HepG2 (cell line): Measurements from ENCODE around the gene PDGFRA. TPM values are rescaled to one million over a fixed set of nuclear protein-coding genes. Genes with fewer than 3 reads are reported as not detected.

Source experiments
- ATF6 ChIP-seq: sonication (generic); formaldehyde crosslinking; conservative IDR thresholded peaks from 2 replicates; pipeline ENCODE4 v1.4.0; 2020; ENCODE audit warnings: missing genetic modification reagents
- KDM3A ChIP-seq: IDR thresholded peaks from 2 replicates; pipeline ENCODE4 v1.6.1; 2018; ENCODE audit warnings: low read depth, missing compliant biosample characterization
- MEIS2 ChIP-seq: sonication (generic); formaldehyde crosslinking; IDR thresholded peaks from 2 replicates; pipeline ENCODE4 v1.9.0; 2021; ENCODE audit warnings: mild to moderate bottlenecking, missing genetic modification reagents
- NRL ChIP-seq: sonication (generic); formaldehyde crosslinking; IDR thresholded peaks from 2 replicates; pipeline ENCODE4 v1.5.0; 2020; ENCODE audit warnings: missing genetic modification reagents, mild to moderate bottlenecking, moderate library complexity, borderline replicate concordance
- REST ChIP-seq, 2 experiments: IDR thresholded peaks; 2 replicates each; pipeline ENCODE4 v1.6.1; 2011 to 2012; ENCODE audit warnings: low read length in 2 of 2, borderline replicate concordance in 1 of 2, low read depth in 1 of 2, mild to moderate bottlenecking in 1 of 2, moderate library complexity in 1 of 2
- SMARCE1 ChIP-seq: fragments of 450-650 bp; IDR thresholded peaks from 2 replicates; pipeline ENCODE4 v1.6.1; 2017; ENCODE audit warnings: borderline replicate concordance
- ZNF136 ChIP-seq: sonication (generic); formaldehyde crosslinking; IDR thresholded peaks from 2 replicates; pipeline ENCODE4 v1.8.1; 2022; ENCODE audit warnings: low read depth, mild to moderate bottlenecking, moderate library complexity, missing genetic modification reagents
- ZNF18 ChIP-seq: sonication (generic); formaldehyde crosslinking; IDR thresholded peaks from 2 replicates; pipeline ENCODE4 v1.8.0; 2022; ENCODE audit warnings: mild to moderate bottlenecking, missing genetic modification reagents; ENCODE audit not compliant: insufficient replicate concordance
- ZNF280B ChIP-seq: sonication (generic); formaldehyde crosslinking; IDR thresholded peaks from 2 replicates; pipeline ENCODE4 v1.5.0; 2020; ENCODE audit warnings: missing genetic modification reagents, mild to moderate bottlenecking, borderline replicate concordance
- ZNF646 ChIP-seq: sonication (generic); formaldehyde crosslinking; IDR thresholded peaks from 2 replicates; pipeline ENCODE4 v1.9.0; 2021; ENCODE audit warnings: mild to moderate bottlenecking, missing genetic modification reagents
- ZNF720 ChIP-seq: sonication (generic); formaldehyde crosslinking; IDR thresholded peaks from 2 replicates; pipeline ENCODE4 v1.4.0; 2020; ENCODE audit warnings: missing genetic modification reagents
- polyA plus RNA-seq, 8 experiments: library from polyadenylated mRNA; depleted of rRNA in 3 of 8; stranded (reverse) in 7 of 8; unstranded in 1 of 8; fragments of >200 nt; fragmentation: Illumina TruSeq in 4 of 8; extraction: Trizol in 4 of 8; gene quantifications; 2 replicates each; pipeline versions ENCODE4 v1.2.1 to v1.2.3, GENCODE V29; 2011 to 2016; ENCODE audit warnings: low read depth in 4 of 8, missing spikeins in 1 of 8, mixed read lengths in 1 of 8; ENCODE audit not compliant: insufficient read depth in 1 of 8
- total RNA-seq, 5 experiments: library from RNA; depleted of rRNA; stranded (reverse); fragments of >200 nt; fragmentation: Illumina TruSeq; extraction: Trizol; gene quantifications; 2 replicates each; pipeline ENCODE4 v1.2.3, GENCODE V29; 2016; ENCODE audit warnings: low read depth in 1 of 5

Gene PDGFRA
- total and polyA plus RNA-seq, 2 of the 13 experiments (the other 11 are each of a cell fraction or from before 2014, with no cell fraction given) = 0.04 TPM; not detected in 1

GRCh38 chr4:54255881-54256280 lies 26.8 kb downstream of the PDGFRA start (continued):
- TF ChIP-seq ZNF280B (CRISPR knock-in tag) (no peak), SMARCE1 (no peak), ATF6 (CRISPR knock-in tag) (no peak), MEIS2 (CRISPR knock-in tag) (no peak), ZNF646 (CRISPR knock-in tag) (no peak), ZNF18 (CRISPR knock-in tag) (no peak), KDM3A (CRISPR knock-in tag) (no peak), NRL (CRISPR knock-in tag) (no peak), ZNF720 (CRISPR knock-in tag) (no peak), ZNF136 (CRISPR knock-in tag) (no peak), REST (IDR thresholded peaks at IDR 0.05; ENCODE audit: borderline replicate concordance in 1 of 2, low read depth in 1 of 2, low read length in 2 of 2) (no peak)
